ENCODE data around the gene ZNF444. TPM values are rescaled to one million over a fixed set of nuclear protein-coding genes. Genes with fewer than 3 reads are reported as not detected.

Gene ZNF444
- total RNA-seq, 3 donors from 2014 or later: 28.2 to 48.3 (median 29.6) TPM

DNA sequence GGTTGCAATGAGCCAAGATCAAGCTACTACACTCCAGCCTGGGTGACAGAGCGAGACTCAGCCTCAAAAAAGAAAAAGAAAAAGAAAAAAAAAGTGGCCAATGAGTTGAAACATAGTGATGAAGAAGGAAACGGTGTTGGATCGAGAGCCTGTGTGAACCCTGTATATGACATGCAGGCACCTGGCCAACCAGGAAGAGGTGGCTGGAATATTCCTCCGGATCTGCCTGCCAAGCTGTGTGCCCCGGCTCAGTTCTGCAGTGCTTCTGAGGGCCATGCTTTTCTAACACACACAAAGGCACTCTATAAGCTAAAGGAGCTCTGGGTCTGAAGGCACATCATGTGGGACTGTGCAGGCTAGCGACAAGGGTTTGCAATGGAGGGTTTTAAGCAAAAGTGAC lies 3.7 kb upstream of the ZNF444 start:
- Histone ChIP-seq H3K4me3 (no peak overlapping the region), H3K36me3 (ENCODE audit: low read depth) (peaks cover 5% of the 10 kb centered on the region), H3K9me3 (no peaks in the 10 kb centered on the region), H3K4me1 (ENCODE audit: low read depth) (peaks cover 26% of the 10 kb centered on the region)
- intact Hi-C loops (cut with DNase I, micrococcal nuclease): no loop called here
- peak; percentile 41 for ATAC-seq
- TF ChIP-seq, protein P1, sequence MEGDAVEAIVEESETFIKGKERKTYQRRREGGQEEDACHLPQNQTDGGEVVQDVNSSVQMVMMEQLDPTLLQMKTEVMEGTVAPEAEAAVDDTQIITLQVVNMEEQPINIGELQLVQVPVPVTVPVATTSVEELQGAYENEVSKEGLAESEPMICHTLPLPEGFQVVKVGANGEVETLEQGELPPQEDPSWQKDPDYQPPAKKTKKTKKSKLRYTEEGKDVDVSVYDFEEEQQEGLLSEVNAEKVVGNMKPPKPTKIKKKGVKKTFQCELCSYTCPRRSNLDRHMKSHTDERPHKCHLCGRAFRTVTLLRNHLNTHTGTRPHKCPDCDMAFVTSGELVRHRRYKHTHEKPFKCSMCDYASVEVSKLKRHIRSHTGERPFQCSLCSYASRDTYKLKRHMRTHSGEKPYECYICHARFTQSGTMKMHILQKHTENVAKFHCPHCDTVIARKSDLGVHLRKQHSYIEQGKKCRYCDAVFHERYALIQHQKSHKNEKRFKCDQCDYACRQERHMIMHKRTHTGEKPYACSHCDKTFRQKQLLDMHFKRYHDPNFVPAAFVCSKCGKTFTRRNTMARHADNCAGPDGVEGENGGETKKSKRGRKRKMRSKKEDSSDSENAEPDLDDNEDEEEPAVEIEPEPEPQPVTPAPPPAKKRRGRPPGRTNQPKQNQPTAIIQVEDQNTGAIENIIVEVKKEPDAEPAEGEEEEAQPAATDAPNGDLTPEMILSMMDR (IDR thresholded peaks at IDR 0.05): no peak
- peak; percentile 84 to 93 (median 88) for DNase-seq

DNA sequence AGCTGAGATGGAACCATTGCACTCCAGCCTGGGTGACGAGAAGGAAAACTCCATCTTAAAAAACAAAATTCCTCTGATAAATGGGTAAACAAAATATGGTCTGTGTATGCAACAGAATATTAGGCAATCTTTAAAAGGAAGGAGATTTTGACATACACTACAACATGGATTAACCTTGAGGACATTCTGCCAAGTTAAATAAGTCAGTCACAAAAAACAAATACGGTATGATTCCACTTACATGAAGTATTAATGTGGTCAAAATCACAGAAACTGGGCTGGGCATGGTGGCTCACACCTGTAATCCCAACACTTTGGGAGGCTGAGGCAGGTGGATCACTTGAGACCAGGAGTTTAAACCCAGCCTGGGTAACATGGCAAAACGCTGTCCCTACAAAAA lies 3.0 kb upstream of the ZNF444 start:
- H3K9me3 ChIP-seq: no peaks in the 10 kb centered on the region
- no peak overlapping the region for H3K4me3 ChIP-seq
- intact Hi-C loops (cut with DNase I, micrococcal nuclease): no loop called here
- DNase-seq (no peak), ATAC-seq (no peak)
- TF ChIP-seq, protein P1 (IDR thresholded peaks at IDR 0.05): no peak
- H3K36me3 ChIP-seq (ENCODE audit: low read depth): peaks cover 5% of the 10 kb centered on the region
- H3K4me1 ChIP-seq (ENCODE audit: low read depth): peaks cover 32% of the 10 kb centered on the region

DNA sequence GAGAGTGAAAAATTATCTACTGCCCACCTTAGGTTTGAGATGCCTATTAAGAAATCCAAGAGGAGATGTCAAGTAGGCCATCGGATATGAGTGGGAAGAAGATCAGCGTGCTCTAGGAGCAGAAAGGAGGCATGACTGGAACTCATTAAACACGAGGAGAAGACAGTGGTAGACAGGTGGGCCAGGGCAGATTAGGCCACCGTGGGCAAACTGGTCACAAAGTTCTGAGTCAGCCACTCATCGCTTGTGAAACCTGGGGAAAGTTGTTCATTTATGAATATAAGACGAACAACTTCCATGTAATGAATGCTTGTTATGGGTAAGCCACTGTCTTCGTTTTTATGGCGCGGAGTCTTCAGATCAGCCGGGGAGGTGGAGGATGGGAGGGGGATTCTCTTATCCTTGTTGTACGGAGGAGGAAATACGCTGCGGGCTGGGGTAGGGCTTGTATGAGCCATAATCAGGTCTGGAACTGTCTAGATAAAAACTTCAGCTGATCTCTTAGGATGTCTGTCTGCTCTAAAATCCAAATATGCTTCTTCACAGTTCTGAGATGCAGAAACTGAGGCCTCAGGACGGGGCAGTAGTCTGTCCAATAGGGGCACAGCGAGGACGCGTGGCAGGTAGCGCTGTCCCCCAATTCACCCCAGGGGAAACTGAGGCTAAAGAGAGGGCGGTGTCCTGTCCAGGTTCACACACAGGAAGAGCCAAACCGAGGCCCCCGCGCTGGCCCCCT lies 1.1 kb upstream of the ZNF444 start:
- DNase-seq (no peak), ATAC-seq (no peak)
- peaks cover 35% of the 10 kb centered on the region for H3K4me1 ChIP-seq (ENCODE audit: low read depth)
- H3K36me3 ChIP-seq (ENCODE audit: low read depth): peaks cover 5% of the 10 kb centered on the region
- no peaks in the 10 kb centered on the region for H3K9me3 ChIP-seq
- no peak overlapping the region for H3K4me3 ChIP-seq
- intact Hi-C loops (cut with DNase I, micrococcal nuclease): no loop called here
- TF ChIP-seq, protein P1 (IDR thresholded peaks at IDR 0.05): no peak

DNA sequence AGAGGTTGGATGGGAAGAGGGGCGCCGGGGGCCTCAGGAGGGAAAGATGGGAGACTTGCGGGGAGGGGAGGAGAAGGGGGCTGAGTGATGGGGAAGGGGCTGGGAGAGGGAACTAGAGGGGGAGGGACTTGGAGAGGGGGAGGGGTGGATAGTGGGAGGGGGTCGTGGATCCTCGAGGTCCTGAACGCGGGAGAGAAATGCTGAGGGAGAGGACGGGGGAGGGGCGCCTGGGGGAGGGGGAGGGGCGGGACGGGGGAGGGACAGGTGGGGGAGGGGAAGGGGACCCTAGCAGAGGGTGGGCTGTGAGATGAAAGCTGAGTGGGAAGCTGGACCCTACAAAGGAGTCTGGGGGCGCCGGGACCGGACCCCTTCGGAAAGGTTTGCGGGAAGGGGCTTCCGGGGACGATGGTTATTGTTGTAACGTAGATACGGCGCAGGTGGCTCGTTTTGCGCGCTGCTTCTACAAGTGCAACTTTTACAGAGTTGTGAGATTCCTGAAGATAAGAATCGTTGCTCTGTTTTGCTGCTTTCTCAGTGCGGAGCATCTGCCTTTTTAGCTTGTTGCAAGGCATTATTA lies 418 bp downstream of the ZNF444 start:
- H3K4me3 ChIP-seq: peak overlapping the region; percentile 24
- TF ChIP-seq, protein P1 (IDR thresholded peaks at IDR 0.05): no peak
- H3K36me3 ChIP-seq (ENCODE audit: low read depth): peaks cover 5% of the 10 kb centered on the region
- peaks cover 32% of the 10 kb centered on the region for H3K4me1 ChIP-seq (ENCODE audit: low read depth)
- no peaks in the 10 kb centered on the region for H3K9me3 ChIP-seq
- peak in 2 of 3 donors; percentile 53 to 60 for DNase-seq
- intact Hi-C loops (cut with DNase I, micrococcal nuclease): no loop called here
- no peak for ATAC-seq

DNA sequence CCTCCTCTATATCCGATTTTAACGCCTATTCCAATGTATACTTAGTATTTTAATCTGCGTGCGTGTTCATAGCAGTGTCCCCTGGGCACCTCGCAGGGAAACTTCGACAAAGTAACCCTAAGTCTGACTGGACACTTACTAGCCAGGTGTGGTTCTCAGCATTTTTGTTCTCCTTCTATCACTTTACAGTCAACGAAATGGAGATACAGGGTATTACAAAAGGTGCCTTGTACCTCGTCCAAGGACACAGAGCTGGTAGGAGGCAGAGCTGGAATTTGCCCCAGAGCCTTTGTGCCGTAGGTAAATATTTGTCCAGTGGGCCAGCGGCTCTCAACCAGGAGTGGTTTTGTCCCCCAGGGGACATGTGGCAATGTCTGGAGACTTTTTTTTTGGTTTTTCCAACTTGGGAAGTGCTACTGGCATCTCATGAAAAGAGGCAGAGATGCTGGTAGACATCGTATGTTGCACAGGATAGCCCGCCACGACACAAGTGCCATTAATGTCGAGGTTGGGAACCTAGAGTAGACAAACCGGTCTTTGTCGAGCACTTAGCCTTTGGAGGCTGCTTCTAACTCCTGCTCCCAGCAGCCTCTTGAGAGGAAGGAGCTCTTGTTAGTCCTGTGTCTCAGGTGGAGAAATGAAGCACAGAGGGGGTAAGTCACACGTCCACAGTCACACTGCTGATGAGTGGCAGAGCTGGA lies 1.1 kb downstream of the ZNF444 start:
- Histone ChIP-seq H3K4me1 (ENCODE audit: low read depth) (peaks cover 32% of the 10 kb centered on the region), H3K9me3 (no peaks in the 10 kb centered on the region), H3K36me3 (ENCODE audit: low read depth) (peaks cover 5% of the 10 kb centered on the region), H3K4me3 (no peak overlapping the region)
- intact Hi-C loops (cut with DNase I, micrococcal nuclease): no loop called here
- peak; percentile 37 for ATAC-seq
- DNase-seq: peak in 2 of 3 donors; percentile 66 to 74
- TF ChIP-seq, protein P1 (IDR thresholded peaks at IDR 0.05): no peak
